ENCODE data around the gene ZNF618.

Gene ZNF618

GRCh38 chr9:113932906-113933584 is 56.9 kb downstream of the ZNF618 start:
- no peak for TF ChIP-seq CTCF (conservative IDR thresholded peaks at IDR 0.05; ENCODE audit: low read length)
- no peak overlapping the region for H3K4me3 ChIP-seq (ENCODE audit: low read length)
- DNase-seq (ENCODE audit: low read depth): no peak

GRCh38 chr9:113933671-113934070 is 57.6 kb downstream of the ZNF618 start:
- no peak overlapping the region for H3K4me3 ChIP-seq (ENCODE audit: low read length)
- DNase-seq (ENCODE audit: low read depth): no peak
- no peak for TF ChIP-seq CTCF (conservative IDR thresholded peaks at IDR 0.05; ENCODE audit: low read length)

- no peak for TF ChIP-seq CTCF (conservative IDR thresholded peaks at IDR 0.05; ENCODE audit: low read length)
- DNase-seq (ENCODE audit: low read depth): no peak
- H3K4me3 ChIP-seq (ENCODE audit: low read length): no peak overlapping the region
These were observed 58.2 kb downstream of the ZNF618 start for GRCh38 chr9:113934167-113934828.

- TF ChIP-seq CTCF (conservative IDR thresholded peaks at IDR 0.05; ENCODE audit: low read length): no peak
- no peak for DNase-seq (ENCODE audit: low read depth)
- H3K4me3 ChIP-seq (ENCODE audit: low read length): no peak overlapping the region
These were observed 58.9 kb downstream of the ZNF618 start for GRCh38 chr9:113934829-113935676.

GRCh38 chr9:113935677-113936380 is 59.7 kb downstream of the ZNF618 start:
- DNase-seq (ENCODE audit: low read depth): no peak
- TF ChIP-seq CTCF (conservative IDR thresholded peaks at IDR 0.05; ENCODE audit: low read length): no peak
- H3K4me3 ChIP-seq (ENCODE audit: low read length): no peak overlapping the region

GRCh38 chr9:113940077-113940476 is 64.0 kb downstream of the ZNF618 start:
- H3K4me3 ChIP-seq (ENCODE audit: low read length): no peak overlapping the region
- TF ChIP-seq CTCF (conservative IDR thresholded peaks at IDR 0.05; ENCODE audit: low read length): no peak
- no peak for DNase-seq (ENCODE audit: low read depth)
